HepG2 (cell line): ENCODE data around the gene PLXNC1. TPM values are rescaled to one million over a fixed set of nuclear protein-coding genes. Genes with fewer than 3 reads are reported as not detected.

ENCODE experiments used
- CCAR2 ChIP-seq: fragments of 200-400 bp; formaldehyde crosslinking; optimal IDR thresholded peaks from 2 replicates; pipeline ENCODE3; 2018; ENCODE audit warnings: low read depth, mild to moderate bottlenecking, low read length, moderate library complexity
- CREM ChIP-seq, 2 experiments: sonication (generic) in 1 of 2; formaldehyde crosslinking in 1 of 2; IDR thresholded peaks; 2 replicates each; pipeline versions ENCODE4 v1.4.0 to v1.6.1; 2016 to 2020; ENCODE audit warnings: antibody characterized with exemption in 1 of 2, mild to moderate bottlenecking in 1 of 2, missing genetic modification reagents in 1 of 2
- CSRNP2 ChIP-seq: sonication (generic); formaldehyde crosslinking; conservative IDR thresholded peaks from 2 replicates; pipeline ENCODE4 v1.8.0; 2022; ENCODE audit warnings: low read depth, missing genetic modification reagents
- FOXO1 ChIP-seq: sonication (generic); formaldehyde crosslinking; IDR thresholded peaks from 2 replicates; pipeline ENCODE4 v1.4.0; 2020; ENCODE audit warnings: missing genetic modification reagents
- HNF4G ChIP-seq, 2 experiments: sonication (generic) in 1 of 2; formaldehyde crosslinking in 1 of 2; IDR thresholded peaks; 2 replicates each; pipeline versions ENCODE4 v1.4.0 to v1.6.1; 2011 to 2020; ENCODE audit warnings: borderline replicate concordance in 2 of 2, low read depth in 2 of 2, mild to moderate bottlenecking in 2 of 2, low read length in 1 of 2, missing genetic modification reagents in 1 of 2, moderate library complexity in 1 of 2
- IRF2 ChIP-seq: IDR thresholded peaks from 2 replicates; pipeline ENCODE4 v1.6.1; 2018; ENCODE audit warnings: missing genetic modification reagents, missing compliant biosample characterization
- LCORL ChIP-seq, 2 experiments: fragments of 450-650 bp in 1 of 2; sonication (generic) in 1 of 2; formaldehyde crosslinking in 1 of 2; IDR thresholded peaks; 2 replicates each; pipeline versions ENCODE4 v1.5.0 to v1.6.1; 2017 to 2020; ENCODE audit warnings: antibody characterized with exemption in 1 of 2, missing genetic modification reagents in 1 of 2
- MED13 ChIP-seq: sonication (generic); formaldehyde crosslinking; IDR thresholded peaks from 2 replicates; pipeline ENCODE4 v1.5.0; 2020; ENCODE audit warnings: missing genetic modification reagents
- PRDM15 ChIP-seq: sonication (generic); formaldehyde crosslinking; IDR thresholded peaks from 2 replicates; pipeline ENCODE4 v1.4.0; 2020; ENCODE audit warnings: missing genetic modification reagents
- STAT6 ChIP-seq: sonication (generic); formaldehyde crosslinking; IDR thresholded peaks from 2 replicates; pipeline ENCODE4 v1.4.0; 2020; ENCODE audit warnings: missing genetic modification reagents, mild to moderate bottlenecking, borderline replicate concordance
- ZC3H13 ChIP-seq: sonication (generic); formaldehyde crosslinking; IDR thresholded peaks from 2 replicates; pipeline ENCODE4 v1.8.1; 2023; ENCODE audit warnings: mild to moderate bottlenecking, missing genetic modification reagents, moderate library complexity
- ZFAT ChIP-seq: sonication (generic); formaldehyde crosslinking; conservative IDR thresholded peaks from 2 replicates; pipeline ENCODE4 v1.8.1; 2023; ENCODE audit warnings: missing genetic modification reagents, inconsistent platforms
- ZNF614 ChIP-seq: IDR thresholded peaks from 2 replicates; pipeline ENCODE4 v1.6.1; 2018; ENCODE audit warnings: missing biosample characterization, missing genetic modification reagents, inconsistent platforms, borderline replicate concordance
- polyA plus RNA-seq, 8 experiments: library from polyadenylated mRNA; depleted of rRNA in 3 of 8; stranded (reverse) in 7 of 8; unstranded in 1 of 8; fragments of >200 nt; fragmentation: Illumina TruSeq in 4 of 8; extraction: Trizol in 4 of 8; gene quantifications; 2 replicates each; pipeline versions ENCODE4 v1.2.1 to v1.2.3, GENCODE V29; 2011 to 2016; ENCODE audit warnings: low read depth in 4 of 8, missing spikeins in 1 of 8, mixed read lengths in 1 of 8; ENCODE audit not compliant: insufficient read depth in 1 of 8
- total RNA-seq, 5 experiments: library from RNA; depleted of rRNA; stranded (reverse); fragments of >200 nt; fragmentation: Illumina TruSeq; extraction: Trizol; gene quantifications; 2 replicates each; pipeline ENCODE4 v1.2.3, GENCODE V29; 2016; ENCODE audit warnings: low read depth in 1 of 5
- TF ChIP-seq, protein P1 (sequence below): sonication (generic); formaldehyde crosslinking; IDR thresholded peaks from 2 replicates; pipeline ENCODE4 v1.8.0; 2022; ENCODE audit warnings: mild to moderate bottlenecking, missing genetic modification reagents
- TF ChIP-seq, protein P2 (sequence below): sonication (generic); formaldehyde crosslinking; IDR thresholded peaks from 2 replicates; pipeline ENCODE4 v1.4.0; 2020; ENCODE audit warnings: missing genetic modification reagents

Gene PLXNC1
- total and polyA plus RNA-seq, 2 of the 13 experiments (the other 11 are each of a cell fraction or from before 2014, with no cell fraction given) = 6.6 to 11.2 TPM

DNA sequence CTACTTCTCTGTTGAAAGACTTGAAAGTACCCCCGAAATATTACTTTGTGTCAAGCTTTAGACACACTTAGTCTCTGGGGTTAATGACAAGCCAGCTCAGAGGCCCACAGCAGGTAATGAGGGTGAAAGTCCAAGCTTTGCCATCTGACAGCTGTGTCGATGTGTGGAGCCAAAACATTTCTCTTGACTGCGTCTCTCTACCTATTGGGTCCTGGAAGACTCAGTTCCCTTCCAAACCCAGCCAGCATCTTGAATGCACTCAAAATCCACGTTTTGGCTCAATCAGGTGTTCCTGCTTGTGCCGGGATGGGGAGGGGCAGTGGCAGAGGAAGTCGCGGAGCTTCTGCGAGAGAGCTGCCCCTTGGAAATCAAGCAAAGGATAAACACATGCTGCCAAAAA lies 3.2 kb downstream of the PLXNC1 start (continued):
- TF ChIP-seq CSRNP2 (CRISPR knock-in tag) (no peak), ZC3H13 (CRISPR knock-in tag) (0 out of 2 replicates have a peak, but pooled peaks have one; percentile 27), ZFAT (CRISPR knock-in tag) (no peak), STAT6 (no peak), FOXO1 (CRISPR knock-in tag) (peak; percentile 26; the same call in 1 of the 2 replicates), HNF4G (IDR thresholded peaks at IDR 0.05; ENCODE audit: borderline replicate concordance, low read depth, low read length) (peak; percentile 93), HNF4G (CRISPR knock-in tag; IDR thresholded peaks at IDR 0.05; ENCODE audit: borderline replicate concordance, low read depth) (no peak; the same call in 1 of the 2 replicates), CREM (IDR thresholded peaks at IDR 0.05) (peak; percentile 48; the same call in 1 of the 2 replicates), CREM (CRISPR knock-in tag; IDR thresholded peaks at IDR 0.05) (no peak), ZNF614 (CRISPR knock-in tag) (peak; percentile 47; the same call in 1 of the 2 replicates), CCAR2 (no peak), LCORL (IDR thresholded peaks at IDR 0.05) (no peak), LCORL (CRISPR knock-in tag; IDR thresholded peaks at IDR 0.05) (peak; percentile 57; the same call in 1 of the 2 replicates), MED13 (CRISPR knock-in tag) (no peak), IRF2 (CRISPR knock-in tag) (peak; percentile 47; the same call in 1 of the 2 replicates), PRDM15 (CRISPR knock-in tag) (no peak)
- TF ChIP-seq, protein P1, sequence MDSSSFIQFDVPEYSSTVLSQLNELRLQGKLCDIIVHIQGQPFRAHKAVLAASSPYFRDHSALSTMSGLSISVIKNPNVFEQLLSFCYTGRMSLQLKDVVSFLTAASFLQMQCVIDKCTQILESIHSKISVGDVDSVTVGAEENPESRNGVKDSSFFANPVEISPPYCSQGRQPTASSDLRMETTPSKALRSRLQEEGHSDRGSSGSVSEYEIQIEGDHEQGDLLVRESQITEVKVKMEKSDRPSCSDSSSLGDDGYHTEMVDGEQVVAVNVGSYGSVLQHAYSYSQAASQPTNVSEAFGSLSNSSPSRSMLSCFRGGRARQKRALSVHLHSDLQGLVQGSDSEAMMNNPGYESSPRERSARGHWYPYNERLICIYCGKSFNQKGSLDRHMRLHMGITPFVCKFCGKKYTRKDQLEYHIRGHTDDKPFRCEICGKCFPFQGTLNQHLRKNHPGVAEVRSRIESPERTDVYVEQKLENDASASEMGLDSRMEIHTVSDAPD (CRISPR knock-in tag) = no peak
- TF ChIP-seq, protein P2, sequence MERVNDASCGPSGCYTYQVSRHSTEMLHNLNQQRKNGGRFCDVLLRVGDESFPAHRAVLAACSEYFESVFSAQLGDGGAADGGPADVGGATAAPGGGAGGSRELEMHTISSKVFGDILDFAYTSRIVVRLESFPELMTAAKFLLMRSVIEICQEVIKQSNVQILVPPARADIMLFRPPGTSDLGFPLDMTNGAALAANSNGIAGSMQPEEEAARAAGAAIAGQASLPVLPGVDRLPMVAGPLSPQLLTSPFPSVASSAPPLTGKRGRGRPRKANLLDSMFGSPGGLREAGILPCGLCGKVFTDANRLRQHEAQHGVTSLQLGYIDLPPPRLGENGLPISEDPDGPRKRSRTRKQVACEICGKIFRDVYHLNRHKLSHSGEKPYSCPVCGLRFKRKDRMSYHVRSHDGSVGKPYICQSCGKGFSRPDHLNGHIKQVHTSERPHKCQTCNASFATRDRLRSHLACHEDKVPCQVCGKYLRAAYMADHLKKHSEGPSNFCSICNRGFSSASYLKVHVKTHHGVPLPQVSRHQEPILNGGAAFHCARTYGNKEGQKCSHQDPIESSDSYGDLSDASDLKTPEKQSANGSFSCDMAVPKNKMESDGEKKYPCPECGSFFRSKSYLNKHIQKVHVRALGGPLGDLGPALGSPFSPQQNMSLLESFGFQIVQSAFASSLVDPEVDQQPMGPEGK (CRISPR knock-in tag) = peak; percentile 56; the same call in 1 of the 2 replicates
